ENCODE results near the gene TMEM38B.

GRCh38 chr9:105725370-105725769 lies 31.0 kb downstream of the TMEM38B start:
- TF ChIP-seq CTCF (IDR thresholded peaks at IDR 0.05; ENCODE audit: insufficient read depth, low read length) (no peak), GABPA (IDR thresholded peaks at IDR 0.05; ENCODE audit: low read depth) (no peak), REST (IDR thresholded peaks at IDR 0.05; ENCODE audit: insufficient replicate concordance, low read depth) (no peak), POLR2AphosphoS5 (IDR thresholded peaks at IDR 0.05; ENCODE audit: low read depth) (no peak)

Measured in HL-60 (cell line).